Neutrophil (primary cell): Measurements from ENCODE around the gene ADCY1.

Experiments
- H3K27ac ChIP-seq: fragments of 200-600 bp; sonication (generic); 2 replicates; pipeline ENCODE4 v1.5.1; 2016; ENCODE audit warnings: mild to moderate bottlenecking, moderate library complexity
- H3K27me3 ChIP-seq: fragments of 200-600 bp; sonication (generic); 2 replicates; pipeline ENCODE4 v1.6.0; 2016; ENCODE audit warnings: mild to moderate bottlenecking
- H3K36me3 ChIP-seq: fragments of 200-600 bp; sonication (generic); 2 replicates; pipeline ENCODE4 v1.5.1; 2017
- H3K4me1 ChIP-seq, 2 experiments: fragments of 200-600 bp in 1 of 2; sonication (generic) in 1 of 2; 1 replicate in 1 of 2; 2 replicates in 1 of 2; pipeline versions ENCODE4 v1.5.1 to v1.6.1; 2013 to 2016; ENCODE audit warnings: low read depth in 1 of 2, low read length in 1 of 2, mild to moderate bottlenecking in 1 of 2, moderate library complexity in 1 of 2; ENCODE audit not compliant: control insufficient read depth in 1 of 2, insufficient read depth in 1 of 2
- H3K4me3 ChIP-seq, 2 experiments: fragments of 200-600 bp in 1 of 2; sonication (generic) in 1 of 2; 1 replicate in 1 of 2; 2 replicates in 1 of 2; pipeline ENCODE4 v1.5.1; 2013 to 2016; ENCODE audit warnings: low read depth in 1 of 2, low read length in 1 of 2, mild to moderate bottlenecking in 1 of 2, moderate library complexity in 1 of 2
- H3K9me3 ChIP-seq: fragments of 200-600 bp; sonication (generic); 2 replicates; pipeline ENCODE4 v1.5.1; 2016
- CTCF ChIP-seq: fragments of 200-600 bp; sonication (generic); IDR thresholded peaks from 2 replicates; pipeline ENCODE4 v1.5.1; 2016; ENCODE audit warnings: antibody characterized with exemption

Gene ADCY1

GRCh38 chr7:45623740-45624391 lies 49.7 kb downstream of the ADCY1 start:
- no peaks in the 10 kb centered on the region for H3K9me3 ChIP-seq
- no peaks in the 10 kb centered on the region for H3K27me3 ChIP-seq
- H3K36me3 ChIP-seq, result no peaks in the 10 kb centered on the region
- no peak overlapping the region for H3K27ac ChIP-seq
- TF ChIP-seq CTCF, result no peak
- H3K4me1 ChIP-seq, result no peaks in the 10 kb centered on the region
- H3K4me3 ChIP-seq, result no peak overlapping the region

- Histone ChIP-seq H3K4me3 (no peak overlapping the region), H3K9me3 (no peaks in the 10 kb centered on the region), H3K27ac (no peak overlapping the region), H3K36me3 (no peaks in the 10 kb centered on the region), H3K4me1 (no peaks in the 10 kb centered on the region), H3K27me3 (no peaks in the 10 kb centered on the region)
- TF ChIP-seq CTCF, result no peak
Observed at GRCh38 chr7:45624392-45624760, 50.2 kb downstream of the ADCY1 start.

DNA sequence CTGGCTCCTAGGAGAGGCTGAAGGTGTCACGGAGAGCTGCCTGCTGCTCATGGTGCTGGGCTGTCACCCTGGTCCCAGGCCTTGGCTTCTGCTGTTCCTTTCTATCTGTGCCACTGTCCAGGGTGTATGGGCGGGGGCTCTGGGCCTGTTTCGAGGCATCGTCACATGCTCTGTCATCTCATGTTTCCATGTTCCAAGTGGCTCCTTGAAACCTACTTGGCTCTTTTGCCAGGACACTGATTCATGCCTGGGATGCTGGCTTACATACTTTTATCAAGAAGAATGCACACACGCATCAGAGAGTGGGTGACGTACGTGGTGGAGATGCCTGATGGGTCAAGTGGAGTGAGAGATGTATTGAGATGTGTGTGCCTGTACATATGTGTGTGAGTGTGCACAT lies 50.9 kb downstream of the ADCY1 start:
- no peaks in the 10 kb centered on the region for H3K4me1 ChIP-seq
- no peak overlapping the region for H3K27ac ChIP-seq
- H3K36me3 ChIP-seq, result no peaks in the 10 kb centered on the region
- no peak overlapping the region for H3K4me3 ChIP-seq
- no peak for TF ChIP-seq CTCF
- H3K27me3 ChIP-seq, result no peaks in the 10 kb centered on the region
- H3K9me3 ChIP-seq, result no peaks in the 10 kb centered on the region

DNA sequence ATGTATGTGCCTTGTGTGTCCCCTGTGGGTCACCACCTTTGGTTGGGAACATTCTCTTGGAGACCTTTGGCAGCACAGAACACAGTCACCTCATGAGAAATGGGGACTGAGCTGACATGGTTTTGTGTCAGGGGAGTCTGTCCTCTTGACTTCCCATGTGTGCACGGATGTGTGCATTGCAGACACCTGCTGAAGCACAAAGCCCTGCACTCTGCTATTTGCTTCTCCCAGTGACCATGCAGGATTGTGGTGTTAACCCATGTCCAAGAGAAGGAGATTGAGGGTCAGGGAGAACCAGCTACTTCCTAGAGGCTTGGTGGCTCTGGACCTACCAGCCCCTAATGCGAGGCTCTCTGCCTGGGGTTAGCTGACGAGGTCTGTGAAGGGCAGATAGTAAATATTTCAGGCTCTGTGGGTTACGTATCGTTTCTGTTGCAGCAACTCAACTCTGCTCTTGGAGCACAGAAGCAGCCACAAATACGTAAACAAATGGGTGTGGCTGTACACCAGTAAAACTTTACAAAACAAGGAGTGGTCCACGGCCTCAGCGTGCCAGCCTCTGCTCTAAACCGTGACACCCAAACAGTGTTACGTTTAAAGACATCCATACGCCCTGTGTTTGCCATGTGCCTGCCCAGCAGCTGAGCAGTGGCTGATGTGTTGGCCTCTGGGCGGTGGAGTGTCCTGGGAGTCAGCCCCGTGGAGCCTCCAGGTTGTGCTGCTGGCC lies 51.7 kb downstream of the ADCY1 start:
- Histone ChIP-seq H3K9me3 (no peaks in the 10 kb centered on the region), H3K36me3 (no peaks in the 10 kb centered on the region)
- TF ChIP-seq CTCF, result no peak

GRCh38 chr7:45626441-45627430 lies 52.6 kb downstream of the ADCY1 start:
- H3K9me3 ChIP-seq, result no peaks in the 10 kb centered on the region

More for the DNA sequence above, 51.7 kb downstream of the ADCY1 start:
- H3K27ac ChIP-seq, result no peak overlapping the region
- no peak overlapping the region for H3K4me3 ChIP-seq
- no peaks in the 10 kb centered on the region for H3K27me3 ChIP-seq
- H3K4me1 ChIP-seq, result no peaks in the 10 kb centered on the region

More at GRCh38 chr7:45626441-45627430, 52.6 kb downstream of the ADCY1 start:
- H3K36me3 ChIP-seq, result no peaks in the 10 kb centered on the region
- H3K4me3 ChIP-seq, result no peak overlapping the region
- H3K4me1 ChIP-seq, result no peaks in the 10 kb centered on the region
- no peak overlapping the region for H3K27ac ChIP-seq
- no peaks in the 10 kb centered on the region for H3K27me3 ChIP-seq
- TF ChIP-seq CTCF, result no peak
